ENCODE results near the gene IRGM.
A peak's percentile ranks its signal among the peaks of the same experiment; 100 is the strongest.
"Not testable (repeated sequence)": the region's sequence is repeated elsewhere in the genome, so short reads cannot be mapped to it uniquely, and the experiment has no call there.

Gene IRGM

GRCh38 chr5:150836703-150837102 lies 9.6 kb upstream of the IRGM start:
- Histone ChIP-seq H3K27ac (ENCODE audit: low read depth, low read length) (no peak overlapping the region), H3K4me3 (ENCODE audit: low read depth in 1 of 5, low read length in 5 of 5) (no peak overlapping the region), H3K27me3 (ENCODE audit: control insufficient read depth in 5 of 5, insufficient read depth in 4 of 5, low read length in 5 of 5) (no peaks in the 10 kb centered on the region)

DNA sequence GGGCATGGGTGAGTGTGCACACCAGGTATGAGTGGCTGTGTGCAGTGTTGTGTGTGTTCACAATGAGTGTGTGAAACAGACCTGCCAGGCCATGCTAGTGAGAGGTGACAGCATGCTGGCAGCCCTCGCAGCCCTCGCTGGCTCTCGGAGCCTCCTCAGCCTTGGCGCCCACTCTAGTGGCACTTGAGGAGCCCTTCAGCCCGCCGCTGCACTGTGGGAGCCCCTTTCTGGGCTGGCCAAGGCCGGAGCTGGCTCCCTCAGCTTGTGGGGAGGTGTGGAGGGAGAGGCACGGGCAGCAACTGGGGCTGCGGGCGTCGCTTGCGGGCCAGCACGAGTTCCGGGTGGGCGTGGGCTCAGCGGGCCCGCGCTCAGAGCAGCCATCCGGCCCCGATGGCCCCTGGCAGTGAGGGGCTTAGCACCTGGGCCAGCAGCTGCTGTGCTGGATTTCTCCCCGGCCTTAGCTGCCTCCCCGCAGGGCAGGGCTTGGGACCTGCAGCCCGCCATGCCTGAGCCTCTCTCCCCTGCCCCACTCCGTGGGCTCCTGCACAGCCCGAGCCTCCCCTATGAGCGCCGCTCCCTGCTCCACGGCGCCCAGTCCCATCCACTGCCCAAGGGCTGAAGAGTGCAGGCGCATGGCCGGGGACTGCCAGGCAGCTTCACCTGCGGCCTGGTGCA lies 999 bp upstream of the IRGM start:
- not testable (repeated sequence) for H3K27me3 ChIP-seq (ENCODE audit: control insufficient read depth in 5 of 5, insufficient read depth in 4 of 5, low read length in 5 of 5); H3K4me3 ChIP-seq (ENCODE audit: low read depth in 1 of 5, low read length in 5 of 5); H3K27ac ChIP-seq (ENCODE audit: low read depth, low read length); H3K4me1 ChIP-seq (ENCODE audit: control insufficient read depth in 5 of 5, insufficient read depth in 5 of 5, low read length in 5 of 5); H3K9me3 ChIP-seq (ENCODE audit: control insufficient read depth in 5 of 5, low read length in 5 of 5); H3K36me3 ChIP-seq (ENCODE audit: control insufficient read depth in 5 of 5, insufficient read depth in 5 of 5, low read length in 5 of 5); H3K9ac ChIP-seq (ENCODE audit: low read length in 5 of 5)

More at GRCh38 chr5:150836703-150837102, 9.6 kb upstream of the IRGM start:
- no peaks in the 10 kb centered on the region for H3K36me3 ChIP-seq (ENCODE audit: control insufficient read depth in 5 of 5, insufficient read depth in 5 of 5, low read length in 5 of 5)
- peaks cover 0 to 5% (median under 1%) of the 10 kb centered on the region in 5 donors for H3K9me3 ChIP-seq (ENCODE audit: control insufficient read depth in 5 of 5, low read length in 5 of 5)
- H3K4me1 ChIP-seq (ENCODE audit: control insufficient read depth in 5 of 5, insufficient read depth in 5 of 5, low read length in 5 of 5): no peaks in the 10 kb centered on the region
- no peak overlapping the region for H3K9ac ChIP-seq (ENCODE audit: low read length in 5 of 5)

- Histone ChIP-seq H3K9ac (ENCODE audit: low read length in 5 of 5) (no peak overlapping the region), H3K36me3 (ENCODE audit: control insufficient read depth in 5 of 5, insufficient read depth in 5 of 5, low read length in 5 of 5) (no peaks in the 10 kb centered on the region), H3K4me1 (ENCODE audit: control insufficient read depth in 5 of 5, insufficient read depth in 5 of 5, low read length in 5 of 5) (peaks cover 0 to 5% (median 3%) of the 10 kb centered on the region in 5 donors), H3K27ac (ENCODE audit: low read depth, low read length) (no peak overlapping the region), H3K9me3 (ENCODE audit: control insufficient read depth in 5 of 5, low read length in 5 of 5) (no peaks in the 10 kb centered on the region), H3K4me3 (ENCODE audit: low read depth in 1 of 5, low read length in 5 of 5) (peak overlapping the region in 1 of 5 donors; percentile 5), H3K27me3 (ENCODE audit: control insufficient read depth in 5 of 5, insufficient read depth in 4 of 5, low read length in 5 of 5) (peaks cover 0 to 2% (median 0%) of the 10 kb centered on the region in 5 donors)
Measured at GRCh38 chr5:150846654-150847333, 473 bp downstream of the IRGM start.

- H3K36me3 ChIP-seq (ENCODE audit: control insufficient read depth in 5 of 5, insufficient read depth in 5 of 5, low read length in 5 of 5): no peaks in the 10 kb centered on the region
- no peak overlapping the region for H3K27ac ChIP-seq (ENCODE audit: low read depth, low read length)
- no peaks in the 10 kb centered on the region for H3K9me3 ChIP-seq (ENCODE audit: control insufficient read depth in 5 of 5, low read length in 5 of 5)
- H3K9ac ChIP-seq (ENCODE audit: low read length in 5 of 5): no peak overlapping the region
- H3K4me3 ChIP-seq (ENCODE audit: low read depth in 1 of 5, low read length in 5 of 5): no peak overlapping the region
- H3K4me1 ChIP-seq (ENCODE audit: control insufficient read depth in 5 of 5, insufficient read depth in 5 of 5, low read length in 5 of 5): peaks cover 0 to 5% (median 3%) of the 10 kb centered on the region in 5 donors
- peaks cover 0 to 2% (median 0%) of the 10 kb centered on the region in 5 donors for H3K27me3 ChIP-seq (ENCODE audit: control insufficient read depth in 5 of 5, insufficient read depth in 4 of 5, low read length in 5 of 5)
Measured at GRCh38 chr5:150847334-150847695, 994 bp downstream of the IRGM start.

GRCh38 chr5:150848271-150848670 lies 1.9 kb downstream of the IRGM start:
- H3K27ac ChIP-seq (ENCODE audit: low read depth, low read length): no peak overlapping the region
- H3K4me1 ChIP-seq (ENCODE audit: control insufficient read depth in 5 of 5, insufficient read depth in 5 of 5, low read length in 5 of 5): peaks cover 0 to 5% (median 3%) of the 10 kb centered on the region in 5 donors
- no peak overlapping the region for H3K9ac ChIP-seq (ENCODE audit: low read length in 5 of 5)
- peaks cover 0 to 2% (median 0%) of the 10 kb centered on the region in 5 donors for H3K27me3 ChIP-seq (ENCODE audit: control insufficient read depth in 5 of 5, insufficient read depth in 4 of 5, low read length in 5 of 5)
- H3K36me3 ChIP-seq (ENCODE audit: control insufficient read depth in 5 of 5, insufficient read depth in 5 of 5, low read length in 5 of 5): no peaks in the 10 kb centered on the region
- no peak overlapping the region for H3K4me3 ChIP-seq (ENCODE audit: low read depth in 1 of 5, low read length in 5 of 5)
- H3K9me3 ChIP-seq (ENCODE audit: control insufficient read depth in 5 of 5, low read length in 5 of 5): no peaks in the 10 kb centered on the region

- no peaks in the 10 kb centered on the region for H3K9me3 ChIP-seq (ENCODE audit: control insufficient read depth in 5 of 5, low read length in 5 of 5)
- H3K4me3 ChIP-seq (ENCODE audit: low read depth in 1 of 5, low read length in 5 of 5): no peak overlapping the region
- peaks cover 0 to 5% (median 3%) of the 10 kb centered on the region in 5 donors for H3K4me1 ChIP-seq (ENCODE audit: control insufficient read depth in 5 of 5, insufficient read depth in 5 of 5, low read length in 5 of 5)
- no peaks in the 10 kb centered on the region for H3K36me3 ChIP-seq (ENCODE audit: control insufficient read depth in 5 of 5, insufficient read depth in 5 of 5, low read length in 5 of 5)
- no peaks in the 10 kb centered on the region for H3K27me3 ChIP-seq (ENCODE audit: control insufficient read depth in 5 of 5, insufficient read depth in 4 of 5, low read length in 5 of 5)
- H3K9ac ChIP-seq (ENCODE audit: low read length in 5 of 5): no peak overlapping the region
- no peak overlapping the region for H3K27ac ChIP-seq (ENCODE audit: low read depth, low read length)
Measured at GRCh38 chr5:150851039-150851438, 4.7 kb downstream of the IRGM start.

- peak overlapping the region in 1 of 5 donors; percentile 23 for H3K4me3 ChIP-seq (ENCODE audit: low read depth in 1 of 5, low read length in 5 of 5)
- no peaks in the 10 kb centered on the region for H3K27me3 ChIP-seq (ENCODE audit: control insufficient read depth in 5 of 5, insufficient read depth in 4 of 5, low read length in 5 of 5)
- H3K36me3 ChIP-seq (ENCODE audit: control insufficient read depth in 5 of 5, insufficient read depth in 5 of 5, low read length in 5 of 5): no peaks in the 10 kb centered on the region
- no peaks in the 10 kb centered on the region for H3K9me3 ChIP-seq (ENCODE audit: control insufficient read depth in 5 of 5, low read length in 5 of 5)
- H3K9ac ChIP-seq (ENCODE audit: low read length in 5 of 5): no peak overlapping the region
- no peaks in the 10 kb centered on the region for H3K4me1 ChIP-seq (ENCODE audit: control insufficient read depth in 5 of 5, insufficient read depth in 5 of 5, low read length in 5 of 5)
- H3K27ac ChIP-seq (ENCODE audit: low read depth, low read length): no peak overlapping the region
Measured at GRCh38 chr5:150853561-150853960, 7.2 kb downstream of the IRGM start.

DNA sequence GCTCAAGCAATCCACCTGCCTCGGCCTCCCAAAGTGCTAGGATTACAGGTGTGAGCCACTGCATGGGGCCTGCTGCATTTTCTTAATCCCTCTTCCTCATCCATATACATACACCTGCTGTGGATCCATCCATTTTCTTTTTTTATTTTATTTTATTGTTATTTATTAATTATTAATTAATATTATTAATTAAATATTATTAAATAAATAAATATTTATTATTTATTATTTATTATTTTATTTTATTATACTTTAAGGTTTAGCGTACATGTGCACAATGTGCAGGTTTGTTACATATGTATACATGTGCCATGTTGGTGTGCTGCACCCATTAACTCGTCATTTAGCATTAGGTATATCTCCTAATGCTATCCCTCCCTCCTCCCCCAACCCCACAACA lies 10.4 kb downstream of the IRGM start:
- not testable (repeated sequence) for H3K36me3 ChIP-seq (ENCODE audit: control insufficient read depth in 5 of 5, insufficient read depth in 5 of 5, low read length in 5 of 5); H3K9me3 ChIP-seq (ENCODE audit: control insufficient read depth in 5 of 5, low read length in 5 of 5); H3K4me3 ChIP-seq (ENCODE audit: low read depth in 1 of 5, low read length in 5 of 5); H3K9ac ChIP-seq (ENCODE audit: low read length in 5 of 5); H3K27me3 ChIP-seq (ENCODE audit: control insufficient read depth in 5 of 5, insufficient read depth in 4 of 5, low read length in 5 of 5); H3K4me1 ChIP-seq (ENCODE audit: control insufficient read depth in 5 of 5, insufficient read depth in 5 of 5, low read length in 5 of 5); H3K27ac ChIP-seq (ENCODE audit: low read depth, low read length)

GRCh38 chr5:150860246-150860821 lies 14.0 kb downstream of the IRGM start:
- H3K9me3 ChIP-seq (ENCODE audit: control insufficient read depth in 5 of 5, low read length in 5 of 5): peaks cover 4 to 25% (median 21%) of the 10 kb centered on the region in 5 donors
- H3K4me3 ChIP-seq (ENCODE audit: low read depth in 1 of 5, low read length in 5 of 5): no peak overlapping the region
- H3K36me3 ChIP-seq (ENCODE audit: control insufficient read depth in 5 of 5, insufficient read depth in 5 of 5, low read length in 5 of 5): no peaks in the 10 kb centered on the region
- no peaks in the 10 kb centered on the region for H3K4me1 ChIP-seq (ENCODE audit: control insufficient read depth in 5 of 5, insufficient read depth in 5 of 5, low read length in 5 of 5)
- H3K9ac ChIP-seq (ENCODE audit: low read length in 5 of 5): no peak overlapping the region
- H3K27me3 ChIP-seq (ENCODE audit: control insufficient read depth in 5 of 5, insufficient read depth in 4 of 5, low read length in 5 of 5): no peaks in the 10 kb centered on the region
- no peak overlapping the region for H3K27ac ChIP-seq (ENCODE audit: low read depth, low read length)

GRCh38 chr5:150862070-150862469 lies 15.7 kb downstream of the IRGM start:
- no peaks in the 10 kb centered on the region for H3K36me3 ChIP-seq (ENCODE audit: control insufficient read depth in 5 of 5, insufficient read depth in 5 of 5, low read length in 5 of 5)
- H3K27ac ChIP-seq (ENCODE audit: low read depth, low read length): no peak overlapping the region
- peaks cover 4 to 35% (median 33%) of the 10 kb centered on the region in 5 donors for H3K9me3 ChIP-seq (ENCODE audit: control insufficient read depth in 5 of 5, low read length in 5 of 5)
- H3K4me3 ChIP-seq (ENCODE audit: low read depth in 1 of 5, low read length in 5 of 5): no peak overlapping the region
- H3K4me1 ChIP-seq (ENCODE audit: control insufficient read depth in 5 of 5, insufficient read depth in 5 of 5, low read length in 5 of 5): no peaks in the 10 kb centered on the region
- H3K9ac ChIP-seq (ENCODE audit: low read length in 5 of 5): no peak overlapping the region
- no peaks in the 10 kb centered on the region for H3K27me3 ChIP-seq (ENCODE audit: control insufficient read depth in 5 of 5, insufficient read depth in 4 of 5, low read length in 5 of 5)

Measured in subcutaneous abdominal adipose tissue (tissue), 5 donors.